Osteoblast (primary cell): ENCODE measurements around the gene SARDH. TPM values are rescaled to one million over a fixed set of nuclear protein-coding genes. Genes with fewer than 3 reads are reported as not detected.
"Not testable (repeated sequence)": the region's sequence is repeated elsewhere in the genome, so short reads cannot be mapped to it uniquely, and the experiment has no call there.

ENCODE experiments used
- DNase-seq: peaks from one replicate; pipeline ENCODE4 v3.0.0; 2011; ENCODE audit warnings: low spot score, mixed read lengths; ENCODE audit not compliant: insufficient read length; ENCODE audit errors: missing footprints
- H2AFZ ChIP-seq: 2 replicates; pipeline ENCODE4 v1.6.0; 2011; ENCODE audit warnings: mild to moderate bottlenecking, low read length
- H3K27ac ChIP-seq: 2 replicates; pipeline ENCODE4 v1.5.1; 2011; ENCODE audit warnings: mild to moderate bottlenecking, low read depth, low read length, moderate library complexity
- H3K27me3 ChIP-seq: 2 replicates; pipeline ENCODE4 v1.6.0; 2012; ENCODE audit warnings: mild to moderate bottlenecking, control low read depth, inconsistent platforms, low read length, moderate library complexity; ENCODE audit not compliant: insufficient read depth
- H3K36me3 ChIP-seq: 2 replicates; pipeline ENCODE4 v1.5.1; 2011; ENCODE audit warnings: mild to moderate bottlenecking, low read length, control low read depth, moderate library complexity; ENCODE audit not compliant: insufficient read depth
- H3K4me1 ChIP-seq: 2 replicates; pipeline ENCODE4 v1.5.1; 2011; ENCODE audit warnings: mild to moderate bottlenecking, low read length, control low read depth, moderate library complexity; ENCODE audit not compliant: insufficient read depth
- H3K4me2 ChIP-seq: 2 replicates; pipeline ENCODE4 v1.6.0; 2011; ENCODE audit warnings: mild to moderate bottlenecking, low read length; ENCODE audit not compliant: insufficient read depth
- H3K4me3 ChIP-seq: fragments of 200-600 bp; sonication (generic); 3 replicates; pipeline ENCODE4 v1.5.1; 2012; ENCODE audit warnings: mild to moderate bottlenecking, low read length, inconsistent platforms; ENCODE audit not compliant: insufficient read depth
- H3K79me2 ChIP-seq: 2 replicates; pipeline ENCODE4 v1.6.0; 2012; ENCODE audit warnings: mild to moderate bottlenecking, low read length, control low read depth, inconsistent platforms; ENCODE audit not compliant: insufficient read depth
- H3K9me3 ChIP-seq: 2 replicates; pipeline ENCODE4 v1.5.1; 2011; ENCODE audit warnings: low read depth, low read length, control low read depth
- H4K20me1 ChIP-seq: 2 replicates; pipeline ENCODE4 v1.6.0; 2012; ENCODE audit warnings: mild to moderate bottlenecking, low read length, control low read depth; ENCODE audit not compliant: insufficient read depth
- CTCF ChIP-seq: IDR thresholded peaks from 2 replicates; pipeline ENCODE4 v1.5.1; 2011; ENCODE audit warnings: mild to moderate bottlenecking, low read depth, low read length, moderate library complexity; ENCODE audit errors: extremely low read depth
- total RNA-seq: library from RNA; depleted of rRNA; stranded (reverse); fragments of >200 nt; gene quantifications from 2 replicates; pipeline ENCODE4 v1.2.3, GENCODE V29; 2012

The SARDH gene
- total RNA-seq, 1 donor = 5.4 TPM

DNA sequence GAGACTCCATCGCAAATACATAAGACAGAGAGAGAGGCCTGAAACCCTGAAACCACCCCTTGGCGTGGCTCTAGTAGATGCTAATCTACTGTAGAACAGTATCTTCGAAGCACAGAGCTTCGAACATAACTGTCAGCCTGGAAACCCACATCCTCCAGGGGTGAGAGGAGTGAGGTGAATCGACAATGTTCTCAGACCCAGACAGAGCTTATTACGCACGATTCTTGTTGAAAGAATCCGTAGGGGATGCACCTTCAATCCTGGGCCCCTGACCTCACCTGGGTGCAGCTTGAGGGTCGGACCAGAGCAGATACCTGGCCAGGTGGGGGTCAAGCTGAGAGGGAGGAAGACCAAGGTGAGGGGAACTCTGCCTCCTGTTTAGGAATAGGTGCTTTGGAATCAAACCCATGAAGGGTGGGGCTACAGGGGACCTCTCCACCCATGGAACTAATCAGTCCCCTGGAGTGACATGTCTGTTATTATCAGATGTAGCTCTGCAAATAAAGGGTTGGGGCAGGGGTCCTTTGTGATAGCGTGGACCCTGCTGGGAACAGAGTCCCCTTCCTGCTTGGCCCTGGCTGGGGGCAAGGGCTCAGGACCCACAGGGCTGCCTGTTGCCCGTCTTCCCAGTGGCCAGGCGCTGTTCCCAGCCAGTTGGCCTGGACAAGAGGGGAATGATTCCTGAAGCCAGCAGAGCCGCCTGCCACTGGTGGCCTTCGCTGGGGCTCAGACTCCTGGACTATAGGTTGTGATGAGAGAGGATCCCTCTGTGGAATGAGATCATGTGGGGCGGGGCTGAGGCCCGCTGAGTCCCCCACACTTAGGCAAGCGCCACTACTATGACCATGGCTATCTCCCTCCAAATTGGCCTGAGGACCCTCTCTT lies 60.8 kb downstream of the SARDH start:
- DNase-seq = no peak
- no peak overlapping the region for H3K4me2 ChIP-seq
- no peaks in the 10 kb centered on the region for H3K79me2 ChIP-seq
- no peak overlapping the region for H3K27ac ChIP-seq
- no peaks in the 10 kb centered on the region for H3K4me1 ChIP-seq
- no peaks in the 10 kb centered on the region for H4K20me1 ChIP-seq
- H3K27me3 ChIP-seq = no peaks in the 10 kb centered on the region
- H3K9me3 ChIP-seq = no peaks in the 10 kb centered on the region
- TF ChIP-seq CTCF = no peak
- no peak overlapping the region for H2AFZ ChIP-seq
- H3K36me3 ChIP-seq = no peaks in the 10 kb centered on the region
- no peak overlapping the region for H3K4me3 ChIP-seq

DNA sequence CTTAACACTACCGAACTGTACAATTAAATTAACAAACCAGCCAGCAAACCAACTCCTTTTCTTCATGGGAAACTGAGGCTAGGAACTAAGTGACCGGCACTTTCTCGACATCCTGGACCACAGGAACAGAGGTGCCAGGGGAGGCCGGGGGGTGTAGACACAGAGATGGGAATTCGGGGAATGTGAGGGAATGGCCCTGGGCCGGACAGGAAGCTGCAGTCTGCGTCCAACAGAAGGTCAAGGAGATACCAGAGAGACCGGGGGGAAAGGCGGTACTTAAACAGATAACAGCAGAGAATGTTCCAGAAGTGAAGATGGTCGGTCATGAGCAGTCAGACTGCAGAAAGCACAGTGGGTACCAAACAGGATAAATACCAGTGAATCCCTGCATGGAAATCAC lies 61.7 kb downstream of the SARDH start:
- Histone ChIP-seq H2AFZ (no peak overlapping the region), H3K4me2 (no peak overlapping the region), H3K4me1 (no peaks in the 10 kb centered on the region), H3K9me3 (no peaks in the 10 kb centered on the region), H3K27me3 (no peaks in the 10 kb centered on the region), H3K4me3 (no peak overlapping the region), H3K79me2 (no peaks in the 10 kb centered on the region), H3K36me3 (no peaks in the 10 kb centered on the region), H3K27ac (no peak overlapping the region), H4K20me1 (no peaks in the 10 kb centered on the region)
- DNase-seq = no peak
- TF ChIP-seq CTCF = no peak

GRCh38 chr9:133675796-133676195 lies 62.4 kb downstream of the SARDH start:
- not testable (repeated sequence) for H4K20me1 ChIP-seq, H3K79me2 ChIP-seq, H3K27me3 ChIP-seq, H3K4me3 ChIP-seq, DNase-seq, H3K9me3 ChIP-seq, H3K27ac ChIP-seq, H3K36me3 ChIP-seq, H2AFZ ChIP-seq, H3K4me2 ChIP-seq, H3K4me1 ChIP-seq

- no peak for DNase-seq
- TF ChIP-seq CTCF = no peak
- no peak overlapping the region for H3K4me3 ChIP-seq
- H3K79me2 ChIP-seq = no peaks in the 10 kb centered on the region
- no peak overlapping the region for H3K27ac ChIP-seq
- no peaks in the 10 kb centered on the region for H3K36me3 ChIP-seq
- H2AFZ ChIP-seq = no peak overlapping the region
- no peak overlapping the region for H3K4me2 ChIP-seq
- no peaks in the 10 kb centered on the region for H3K9me3 ChIP-seq
- H3K4me1 ChIP-seq = no peaks in the 10 kb centered on the region
- H3K27me3 ChIP-seq = no peaks in the 10 kb centered on the region
- H4K20me1 ChIP-seq = no peaks in the 10 kb centered on the region
Observed at GRCh38 chr9:133674091-133674490, 64.1 kb downstream of the SARDH start.
